Neural cell (in vitro differentiated cells): Measurements from ENCODE around the gene FNDC11.

Experiments used
- CTCF ChIP-seq: fragments of 450-650 bp; IDR thresholded peaks from 2 replicates; pipeline ENCODE4 v1.5.1; 2014; ENCODE audit warnings: antibody characterized with exemption, mild to moderate bottlenecking, moderate library complexity; ENCODE audit not compliant: poor library complexity, severe bottlenecking
- EP300 ChIP-seq: fragments of 450-650 bp; conservative IDR thresholded peaks from 2 replicates; pipeline ENCODE4 v1.6.1; 2014; ENCODE audit warnings: antibody characterized with exemption, mild to moderate bottlenecking, moderate library complexity; ENCODE audit not compliant: poor library complexity, severe bottlenecking
- EZH2 ChIP-seq: fragments of 200-600, 300-800 bp; shearing (Covaris generic), sonication (generic); IDR thresholded peaks from 2 replicates; pipeline ENCODE4 v1.6.1; 2014; ENCODE audit warnings: antibody characterized with exemption, low read length, borderline replicate concordance, mild to moderate bottlenecking; ENCODE audit not compliant: insufficient read depth, poor library complexity, severe bottlenecking
- POLR2AphosphoS5 ChIP-seq: IDR thresholded peaks from 2 replicates; pipeline ENCODE4 v1.6.1; 2012

GRCh38 chr20:63553251-63553932 lies 567 bp upstream of the FNDC11 start:
- no peak for TF ChIP-seq EP300
- no peak for TF ChIP-seq POLR2AphosphoS5
- TF ChIP-seq CTCF: no peak
- no peak for TF ChIP-seq EZH2
